ENCODE measurements around the gene PRAMEF2. TPM values are rescaled to one million over a fixed set of nuclear protein-coding genes. Genes with fewer than 3 reads are reported as not detected.
"Not testable (repeated sequence)": the region's sequence is repeated elsewhere in the genome, so short reads cannot be mapped to it uniquely, and the experiment has no call there.

The PRAMEF2 gene
- total RNA-seq, 1 experiment from 2014 or later, result not detected

- H3K9me3 ChIP-seq; H3K4me1 ChIP-seq; H3K36me3 ChIP-seq (ENCODE audit: control insufficient read depth, insufficient read depth, low read length); H3K27ac Mint-ChIP-seq (ENCODE audit: unreplicated experiment); H3K27me3 ChIP-seq (replicated peaks; ENCODE audit: control insufficient read depth, insufficient read depth, low read length); DNase-seq; H3K4me1 Mint-ChIP-seq (ENCODE audit: low read depth, unreplicated experiment); H3K4me3 ChIP-seq (ENCODE audit: low read depth, low read length); H3K36me3 Mint-ChIP-seq (ENCODE audit: insufficient read depth, unreplicated experiment); H3K27me3 Mint-ChIP-seq (ENCODE audit: insufficient read depth, unreplicated experiment); BruUV-seq (replicated peaks); intact Hi-C loops (cut with micrococcal nuclease; ENCODE audit: unreplicated experiment); H3K9me3 Mint-ChIP-seq (ENCODE audit: unreplicated experiment); H3K4me3 Mint-ChIP-seq (ENCODE audit: unreplicated experiment); POLR2A ChIA-PET; CTCF ChIA-PET: not testable (repeated sequence)
These were observed 47.1 kb downstream of the PRAMEF2 start for GRCh38 chr1:12903793-12904572.

Other genes starting within 250 kb of the PRAMEF2 start
- 59.4 and 64.6 TPM in 2 replicates for gene DHRS3, start 238.9 kb upstream of the PRAMEF2 start, total RNA-seq (2022)
- gene AADACL4, start 213.0 kb upstream of the PRAMEF2 start, total RNA-seq (2022), result not detected in 2 replicates
- not detected in 2 replicates for gene AADACL3, start 141.0 kb upstream of the PRAMEF2 start, total RNA-seq (2022)
- not detected in 2 replicates for gene CFAP107, start 110.9 kb upstream of the PRAMEF2 start, total RNA-seq (2022)
- not detected in 2 replicates for gene PRAMEF12, start 83.3 kb upstream of the PRAMEF2 start, total RNA-seq (2022)
- not detected in 2 replicates for gene PRAMEF1, start 65.7 kb upstream of the PRAMEF2 start, total RNA-seq (2022)
- not detected in 2 replicates for gene PRAMEF11, start 25.7 kb upstream of the PRAMEF2 start, total RNA-seq (2022)
- gene HNRNPCL1, start 8.4 kb upstream of the PRAMEF2 start, total RNA-seq (2022), result not detected in 2 replicates
- gene PRAMEF4, start 29.1 kb downstream of the PRAMEF2 start, total RNA-seq (2022), result not detected in 2 replicates
- gene PRAMEF10, start 41.2 kb downstream of the PRAMEF2 start, total RNA-seq (2022), result 1.9 and 2.1 TPM in 2 replicates
- not detected in 2 replicates for gene PRAMEF7, start 59.5 kb downstream of the PRAMEF2 start, total RNA-seq (2022)
- gene PRAMEF6, start 90.5 kb downstream of the PRAMEF2 start, total RNA-seq (2022), result not detected in 2 replicates
- gene PRAMEF27, start 199.5 kb downstream of the PRAMEF2 start, total RNA-seq (2022), result not detected in 2 replicates
- not detected in 2 replicates for gene HNRNPCL3, start 203.7 kb downstream of the PRAMEF2 start, total RNA-seq (2022)
- gene PRAMEF25, start 213.7 kb downstream of the PRAMEF2 start, total RNA-seq (2022), result not detected in 2 replicates